B cell (primary cell): ENCODE measurements around the gene SCAMP5.

Experiments
- CTCF ChIP-seq: fragments of 200-600 bp; IDR thresholded peaks from one replicate; pipeline ENCODE4 v1.8.0; 2022; ENCODE audit warnings: antibody characterized with exemption, mild to moderate bottlenecking
- EZH2 ChIP-seq: IDR thresholded peaks from 2 replicates; pipeline ENCODE4 v1.6.1; 2012; ENCODE audit warnings: borderline replicate concordance, low read depth, mild to moderate bottlenecking, moderate library complexity, low read length; ENCODE audit not compliant: insufficient read depth, poor library complexity, severe bottlenecking

GRCh38 chr15:75069301-75069925 is 74.0 kb downstream of the SCAMP5 start:
- no peak for TF ChIP-seq CTCF
- TF ChIP-seq EZH2: no peak
